ENCODE results near the gene KCNK15. TPM values are rescaled to one million over a fixed set of nuclear protein-coding genes. Genes with fewer than 3 reads are reported as not detected.
"Not testable (repeated sequence)": the region's sequence is repeated elsewhere in the genome, so short reads cannot be mapped to it uniquely, and the experiment has no call there.

The KCNK15 gene
- not detected for total RNA-seq
- polyA plus RNA-seq, result not detected

GRCh38 chr20:44745598-44746366, at the start of gene KCNK15:
Gene KCNK15 (plus strand): TSS chr20:44745865. CDS start chr20:44745911, 46 bp downstream.
- H3K9me3 ChIP-seq (ENCODE audit: control insufficient read depth in 1 of 2, low read length in 2 of 2), result no peaks in the 10 kb centered on the region
- Mint-ChIP-seq H3K4me1 (peaks cover 7 to 13% (median 11%) of the 10 kb centered on the region in 4 donors), H3K4me3 (peak within 1 kb of the TSS; percentile 66 to 87 (median 84)), H3K27me3 (peaks cover 14 to 16% of the 10 kb centered on the region in 2 donors), H3K9me3 (no peaks in the 10 kb centered on the region), H3K36me3 (no peaks in the 10 kb centered on the region), H3K27ac (peak within 1 kb of the TSS in 3 of 7 donors; percentile 29 to 64 (median 42))
- H3K4me3 ChIP-seq (ENCODE audit: low read length in 2 of 2), result peak within 1 kb of the TSS in 1 of 2 donors; percentile 32
- no peaks in the 10 kb centered on the region for H3K36me3 ChIP-seq (ENCODE audit: insufficient read depth, low read length)
- intact Hi-C loops (cut with micrococcal nuclease), result loop anchor here (5.0 kb wide), 1 partner anchor 222 kb away; the partner anchor contains the start of gene STK4
- DNase-seq, result peak in 4 of 5 donors; percentile 7 to 29 (median 17)
- H3K4me1 ChIP-seq (ENCODE audit: insufficient read depth, low read length), result peaks cover 5% of the 10 kb centered on the region
- no peak within 1 kb of the TSS for H3K27ac ChIP-seq (ENCODE audit: low read depth, low read length)
- CTCF ChIA-PET (ENCODE audit: partially characterized antibody), result no interaction called here
- POLR2A ChIA-PET (ENCODE audit: partially characterized antibody), result no interaction called here
- H3K27me3 ChIP-seq (ENCODE audit: insufficient read depth, low read length), result peaks cover 11% of the 10 kb centered on the region

- Mint-ChIP-seq H3K27me3 (no peaks in the 10 kb centered on the region), H3K27ac (no peak overlapping the region), H3K36me3 (no peaks in the 10 kb centered on the region), H3K4me1 (no peaks in the 10 kb centered on the region), H3K4me3 (no peak overlapping the region), H3K9me3 (no peaks in the 10 kb centered on the region)
- Histone ChIP-seq H3K27me3 (ENCODE audit: insufficient read depth, low read length) (peaks cover 3% of the 10 kb centered on the region), H3K4me1 (ENCODE audit: insufficient read depth, low read length) (no peaks in the 10 kb centered on the region), H3K27ac (ENCODE audit: low read depth, low read length) (no peak overlapping the region), H3K9me3 (ENCODE audit: control insufficient read depth in 1 of 2, low read length in 2 of 2) (no peaks in the 10 kb centered on the region), H3K4me3 (ENCODE audit: low read length in 2 of 2) (no peak overlapping the region), H3K36me3 (ENCODE audit: insufficient read depth, low read length) (no peaks in the 10 kb centered on the region)
- ChIA-PET CTCF (ENCODE audit: partially characterized antibody) (interaction anchor here (0.7 to 1.6 kb wide), 2 partner anchors 13 to 740 kb away, joined by 3 to 4 read pairs; no protein-coding TSS in a partner anchor), POLR2A (ENCODE audit: partially characterized antibody) (no interaction called here)
- intact Hi-C loops (cut with micrococcal nuclease), result no loop called here
- no peak for DNase-seq
These were observed 49.4 kb upstream of the KCNK15 start for GRCh38 chr20:44696315-44696714.

GRCh38 chr20:44697041-44697440, 48.6 kb upstream of the KCNK15 start:
- H3K4me3 Mint-ChIP-seq; H3K27ac ChIP-seq (ENCODE audit: low read depth, low read length); H3K9me3 ChIP-seq (ENCODE audit: control insufficient read depth in 1 of 2, low read length in 2 of 2); H3K4me1 Mint-ChIP-seq; H3K27ac Mint-ChIP-seq; intact Hi-C loops (cut with micrococcal nuclease); H3K9me3 Mint-ChIP-seq; POLR2A ChIA-PET (ENCODE audit: partially characterized antibody); H3K4me3 ChIP-seq (ENCODE audit: low read length in 2 of 2); H3K36me3 ChIP-seq (ENCODE audit: insufficient read depth, low read length); H3K36me3 Mint-ChIP-seq; H3K27me3 Mint-ChIP-seq; H3K4me1 ChIP-seq (ENCODE audit: insufficient read depth, low read length); DNase-seq; H3K27me3 ChIP-seq (ENCODE audit: insufficient read depth, low read length): not testable (repeated sequence)
- CTCF ChIA-PET (ENCODE audit: partially characterized antibody), result interaction anchor here (0.7 to 1.6 kb wide), 2 partner anchors 14 to 740 kb away, joined by 3 to 4 read pairs; no protein-coding TSS in a partner anchor

GRCh38 chr20:44698351-44698750, 47.3 kb upstream of the KCNK15 start:
- ChIA-PET CTCF (ENCODE audit: partially characterized antibody) (interaction anchor here (0.5 to 1.1 kb wide), 2 partner anchors 15 to 315 kb away, joined by 3 to 4 read pairs; no protein-coding TSS in a partner anchor), POLR2A (ENCODE audit: partially characterized antibody) (no interaction called here)
- H3K4me3 ChIP-seq (ENCODE audit: low read length in 2 of 2), result no peak overlapping the region
- Mint-ChIP-seq H3K4me3 (no peak overlapping the region), H3K27ac (no peak overlapping the region), H3K9me3 (no peaks in the 10 kb centered on the region), H3K27me3 (no peaks in the 10 kb centered on the region), H3K4me1 (no peaks in the 10 kb centered on the region), H3K36me3 (no peaks in the 10 kb centered on the region)
- no peaks in the 10 kb centered on the region for H3K4me1 ChIP-seq (ENCODE audit: insufficient read depth, low read length)
- no peaks in the 10 kb centered on the region for H3K36me3 ChIP-seq (ENCODE audit: insufficient read depth, low read length)
- no peaks in the 10 kb centered on the region for H3K9me3 ChIP-seq (ENCODE audit: control insufficient read depth in 1 of 2, low read length in 2 of 2)
- H3K27me3 ChIP-seq (ENCODE audit: insufficient read depth, low read length), result peaks cover 5% of the 10 kb centered on the region
- DNase-seq, result no peak
- no peak overlapping the region for H3K27ac ChIP-seq (ENCODE audit: low read depth, low read length)
- intact Hi-C loops (cut with micrococcal nuclease), result no loop called here

GRCh38 chr20:44700306-44700705, 45.4 kb upstream of the KCNK15 start:
- Mint-ChIP-seq H3K4me1 (no peaks in the 10 kb centered on the region), H3K27me3 (peaks cover under 1 to 2% of the 10 kb centered on the region in 2 donors), H3K36me3 (no peaks in the 10 kb centered on the region), H3K9me3 (no peaks in the 10 kb centered on the region), H3K4me3 (no peak overlapping the region), H3K27ac (no peak overlapping the region)
- Histone ChIP-seq H3K27ac (ENCODE audit: low read depth, low read length) (no peak overlapping the region), H3K27me3 (ENCODE audit: insufficient read depth, low read length) (peaks cover 5% of the 10 kb centered on the region), H3K4me3 (ENCODE audit: low read length in 2 of 2) (no peak overlapping the region), H3K4me1 (ENCODE audit: insufficient read depth, low read length) (no peaks in the 10 kb centered on the region), H3K9me3 (ENCODE audit: control insufficient read depth in 1 of 2, low read length in 2 of 2) (no peaks in the 10 kb centered on the region), H3K36me3 (ENCODE audit: insufficient read depth, low read length) (no peaks in the 10 kb centered on the region)
- no peak for DNase-seq
- POLR2A ChIA-PET (ENCODE audit: partially characterized antibody), result no interaction called here
- CTCF ChIA-PET (ENCODE audit: partially characterized antibody), result interaction anchor here (1.3 kb wide), 1 partner anchor 15 kb away, joined by 6 read pairs; no protein-coding TSS in a partner anchor
- intact Hi-C loops (cut with micrococcal nuclease), result no loop called here

- H3K27me3 Mint-ChIP-seq, result peaks cover 2% of the 10 kb centered on the region in 2 donors
- CTCF ChIA-PET (ENCODE audit: partially characterized antibody), result interaction anchor here (1.3 kb wide), 1 partner anchor 16 kb away, joined by 6 read pairs; no protein-coding TSS in a partner anchor
These were observed 44.4 kb upstream of the KCNK15 start for GRCh38 chr20:44701118-44701857.

GRCh38 chr20:44701858-44702256, 43.8 kb upstream of the KCNK15 start:
- DNase-seq, result no peak
- Mint-ChIP-seq H3K27ac (no peak overlapping the region), H3K4me3 (no peak overlapping the region), H3K27me3 (peaks cover 2% of the 10 kb centered on the region in 2 donors), H3K36me3 (no peaks in the 10 kb centered on the region), H3K9me3 (no peaks in the 10 kb centered on the region), H3K4me1 (no peaks in the 10 kb centered on the region)
- ChIA-PET CTCF (ENCODE audit: partially characterized antibody) (no interaction called here), POLR2A (ENCODE audit: partially characterized antibody) (no interaction called here)
- H3K27ac ChIP-seq (ENCODE audit: low read depth, low read length), result no peak overlapping the region
- no peaks in the 10 kb centered on the region for H3K9me3 ChIP-seq (ENCODE audit: control insufficient read depth in 1 of 2, low read length in 2 of 2)
- H3K4me3 ChIP-seq (ENCODE audit: low read length in 2 of 2), result no peak overlapping the region
- H3K27me3 ChIP-seq (ENCODE audit: insufficient read depth, low read length), result peaks cover 5% of the 10 kb centered on the region
- intact Hi-C loops (cut with micrococcal nuclease), result no loop called here
- no peaks in the 10 kb centered on the region for H3K4me1 ChIP-seq (ENCODE audit: insufficient read depth, low read length)
- H3K36me3 ChIP-seq (ENCODE audit: insufficient read depth, low read length), result no peaks in the 10 kb centered on the region

More at GRCh38 chr20:44701118-44701857, 44.4 kb upstream of the KCNK15 start:
- POLR2A ChIA-PET (ENCODE audit: partially characterized antibody), result no interaction called here
- H3K4me1 Mint-ChIP-seq, result no peaks in the 10 kb centered on the region
- Histone ChIP-seq H3K4me1 (ENCODE audit: insufficient read depth, low read length) (no peaks in the 10 kb centered on the region), H3K36me3 (ENCODE audit: insufficient read depth, low read length) (no peaks in the 10 kb centered on the region), H3K27ac (ENCODE audit: low read depth, low read length) (no peak overlapping the region), H3K9me3 (ENCODE audit: control insufficient read depth in 1 of 2, low read length in 2 of 2) (no peaks in the 10 kb centered on the region), H3K4me3 (ENCODE audit: low read length in 2 of 2) (no peak overlapping the region), H3K27me3 (ENCODE audit: insufficient read depth, low read length) (peaks cover 5% of the 10 kb centered on the region)
- H3K4me3 Mint-ChIP-seq, result no peak overlapping the region
- peak overlapping the region in 1 of 7 donors; percentile 64 for H3K27ac Mint-ChIP-seq
- no peaks in the 10 kb centered on the region for H3K9me3 Mint-ChIP-seq
- no peak for DNase-seq
- H3K36me3 Mint-ChIP-seq, result no peaks in the 10 kb centered on the region
- intact Hi-C loops (cut with micrococcal nuclease), result no loop called here
